ENCODE results near the gene CLDN20. TPM values are rescaled to one million over a fixed set of nuclear protein-coding genes. Genes with fewer than 3 reads are reported as not detected.

Gene CLDN20
- total RNA-seq, 1 donor from 2014 or later = not detected

DNA sequence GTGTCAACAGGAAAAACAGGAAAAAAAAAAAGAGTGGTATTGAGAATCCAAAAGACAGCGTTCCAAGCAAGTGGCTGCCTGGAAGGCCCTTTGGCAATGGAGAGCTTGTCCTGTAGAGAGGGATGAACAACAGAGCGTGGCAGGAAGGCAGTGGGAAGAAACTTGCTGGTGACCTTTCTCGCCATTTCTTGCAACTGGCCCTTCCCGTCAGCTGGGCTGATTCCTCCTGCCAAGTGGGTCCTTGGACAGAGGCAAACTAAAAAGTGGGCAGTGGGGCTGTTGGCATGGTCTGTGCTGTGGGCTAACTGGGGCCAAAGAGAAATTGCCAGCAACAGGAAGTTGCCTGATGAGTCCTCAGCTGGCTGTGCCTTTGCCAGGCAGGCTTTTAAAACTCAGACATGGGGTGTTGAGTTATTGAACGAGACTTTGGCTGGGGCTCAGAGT lies 43.9 kb upstream of the CLDN20 start:
- Mint-ChIP-seq H3K9me3 (ENCODE audit: low read depth) (peaks cover 3% of the 10 kb centered on the region), H3K27me3 (peaks cover 6% of the 10 kb centered on the region), H3K4me3 (ENCODE audit: low read depth) (no peak overlapping the region), H3K4me1 (ENCODE audit: low read depth) (peaks cover 21% of the 10 kb centered on the region), H3K36me3 (ENCODE audit: insufficient read depth) (peaks cover 3% of the 10 kb centered on the region), H3K27ac (no peak overlapping the region)
- DNase-seq (ENCODE audit: low spot score, unreplicated experiment) = no peak
- no peak for TF ChIP-seq CTCF (IDR thresholded peaks at IDR 0.05; ENCODE audit: unreplicated experiment)

DNA sequence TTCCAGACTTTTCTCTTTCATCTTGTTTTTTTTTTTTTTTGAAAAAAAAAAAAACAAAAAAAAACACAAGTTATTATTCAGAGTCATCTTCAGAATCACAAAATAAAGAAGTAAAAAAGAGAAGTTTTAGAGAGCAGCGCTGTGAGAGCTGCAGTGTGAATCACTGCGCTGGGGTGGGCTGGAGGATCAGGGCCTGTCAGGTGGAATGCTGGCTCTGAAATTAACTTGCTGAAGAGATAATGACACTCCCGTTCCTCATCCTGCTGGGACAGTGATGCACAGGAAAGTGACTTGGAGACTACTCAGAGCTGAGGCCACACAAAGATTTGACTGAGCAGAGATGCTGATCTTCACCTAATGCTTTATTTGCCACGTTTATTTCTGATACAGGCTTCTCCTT lies 42.7 kb upstream of the CLDN20 start:
- Mint-ChIP-seq H3K4me3 (ENCODE audit: low read depth) (no peak overlapping the region), H3K9me3 (ENCODE audit: low read depth) (peaks cover 3% of the 10 kb centered on the region)
- no peak for DNase-seq (ENCODE audit: low spot score, unreplicated experiment)

GRCh38 chr6:155222506-155222905 lies 41.3 kb upstream of the CLDN20 start:
- no peak for DNase-seq (ENCODE audit: low spot score, unreplicated experiment)
- no peak for TF ChIP-seq CTCF (IDR thresholded peaks at IDR 0.05; ENCODE audit: unreplicated experiment)
- H3K27ac Mint-ChIP-seq = no peak overlapping the region
- peaks cover 3% of the 10 kb centered on the region for H3K9me3 Mint-ChIP-seq (ENCODE audit: low read depth)
- H3K4me3 Mint-ChIP-seq (ENCODE audit: low read depth) = no peak overlapping the region
- H3K27me3 Mint-ChIP-seq = no peaks in the 10 kb centered on the region
- H3K36me3 Mint-ChIP-seq (ENCODE audit: insufficient read depth) = peaks cover 3% of the 10 kb centered on the region
- H3K4me1 Mint-ChIP-seq (ENCODE audit: low read depth) = peaks cover 19% of the 10 kb centered on the region

More for the DNA sequence above, 42.7 kb upstream of the CLDN20 start:
- TF ChIP-seq CTCF (IDR thresholded peaks at IDR 0.05; ENCODE audit: unreplicated experiment) = no peak
- H3K27me3 Mint-ChIP-seq = peaks cover 6% of the 10 kb centered on the region
- H3K27ac Mint-ChIP-seq = no peak overlapping the region
- peaks cover 23% of the 10 kb centered on the region for H3K4me1 Mint-ChIP-seq (ENCODE audit: low read depth)
- H3K36me3 Mint-ChIP-seq (ENCODE audit: insufficient read depth) = peaks cover 3% of the 10 kb centered on the region

- Mint-ChIP-seq H3K9me3 (ENCODE audit: low read depth) (peaks cover 3% of the 10 kb centered on the region), H3K4me3 (ENCODE audit: low read depth) (no peak overlapping the region), H3K27me3 (no peaks in the 10 kb centered on the region), H3K27ac (peak overlapping the region; percentile 95), H3K36me3 (ENCODE audit: insufficient read depth) (peaks cover 3% of the 10 kb centered on the region), H3K4me1 (ENCODE audit: low read depth) (peaks cover 21% of the 10 kb centered on the region)
- no peak for DNase-seq (ENCODE audit: low spot score, unreplicated experiment)
- TF ChIP-seq CTCF (IDR thresholded peaks at IDR 0.05; ENCODE audit: unreplicated experiment) = no peak
Measured at GRCh38 chr6:155223646-155224451, 40.0 kb upstream of the CLDN20 start.

DNA sequence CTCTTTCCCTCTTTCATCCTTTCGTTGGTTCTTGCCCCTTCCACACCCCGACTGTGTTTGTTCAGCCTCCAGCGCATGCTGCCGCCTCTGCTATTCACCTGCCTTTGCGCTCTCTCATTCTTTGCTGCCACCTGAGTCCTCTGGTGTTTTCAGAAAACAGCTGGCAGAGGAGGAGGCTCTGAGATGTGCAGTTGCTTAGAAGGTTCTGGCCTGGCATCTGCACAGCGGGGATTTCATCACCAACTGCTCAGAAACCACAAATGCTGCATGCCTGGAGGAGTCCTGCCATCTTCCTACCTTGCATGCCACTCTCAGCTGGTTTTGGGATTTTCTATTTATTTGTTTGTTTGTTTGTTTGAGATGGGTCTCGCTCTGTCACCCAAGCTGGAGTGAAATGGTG lies 39.2 kb upstream of the CLDN20 start:
- Mint-ChIP-seq H3K9me3 (ENCODE audit: low read depth) (no peaks in the 10 kb centered on the region), H3K4me1 (ENCODE audit: low read depth) (peaks cover 21% of the 10 kb centered on the region), H3K27ac (peak overlapping the region; percentile 95), H3K27me3 (no peaks in the 10 kb centered on the region), H3K36me3 (ENCODE audit: insufficient read depth) (peaks cover under 1% of the 10 kb centered on the region), H3K4me3 (ENCODE audit: low read depth) (no peak overlapping the region)
- no peak for TF ChIP-seq CTCF (IDR thresholded peaks at IDR 0.05; ENCODE audit: unreplicated experiment)
- no peak for DNase-seq (ENCODE audit: low spot score, unreplicated experiment)
